Prostate gland (tissue), 2 donors: ENCODE results near the gene KCNJ11.

ENCODE experiments used
- POLR2A ChIP-seq: fragments of 450-650 bp; IDR thresholded peaks from one replicate; pipeline ENCODE4 v1.6.1; 2016; ENCODE audit warnings: antibody characterized with exemption, mild to moderate bottlenecking
- POLR2AphosphoS5 ChIP-seq: sonication (generic); formaldehyde crosslinking; IDR thresholded peaks from one replicate; pipeline ENCODE4 v1.6.1; 2017; ENCODE audit warnings: antibody characterized with exemption
- TF ChIP-seq, protein P1 (sequence below), 4 experiments: fragments of 200-600 bp in 2 of 4; fragments of 450-650 bp in 2 of 4; sonication (generic) in 2 of 4; IDR thresholded peaks; 1 replicate in 3 of 4; 2 replicates in 1 of 4; pipeline ENCODE4 v1.5.1; 2016 to 2019; ENCODE audit warnings: antibody characterized with exemption in 4 of 4, mild to moderate bottlenecking in 2 of 4, moderate library complexity in 2 of 4

DNA sequence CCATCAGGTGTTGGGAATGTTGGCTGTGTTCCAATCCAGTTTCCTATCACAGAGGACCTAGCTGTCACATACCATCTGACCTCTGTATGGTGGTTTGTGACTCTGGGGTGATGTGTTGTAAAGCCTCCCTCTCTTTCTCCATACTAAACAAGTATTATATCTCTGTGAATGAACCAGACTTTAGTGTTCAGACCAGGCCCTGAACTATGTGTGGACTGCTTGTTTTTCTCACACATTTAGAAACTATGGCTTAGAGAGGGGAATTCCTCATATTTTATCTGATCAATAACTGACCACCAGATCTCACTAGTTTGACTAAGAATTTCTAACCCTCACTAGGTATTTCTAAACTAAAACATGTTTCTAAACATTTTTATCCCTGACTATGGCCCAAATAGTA is 19.4 kb downstream of the KCNJ11 start:
- TF ChIP-seq, protein P1, sequence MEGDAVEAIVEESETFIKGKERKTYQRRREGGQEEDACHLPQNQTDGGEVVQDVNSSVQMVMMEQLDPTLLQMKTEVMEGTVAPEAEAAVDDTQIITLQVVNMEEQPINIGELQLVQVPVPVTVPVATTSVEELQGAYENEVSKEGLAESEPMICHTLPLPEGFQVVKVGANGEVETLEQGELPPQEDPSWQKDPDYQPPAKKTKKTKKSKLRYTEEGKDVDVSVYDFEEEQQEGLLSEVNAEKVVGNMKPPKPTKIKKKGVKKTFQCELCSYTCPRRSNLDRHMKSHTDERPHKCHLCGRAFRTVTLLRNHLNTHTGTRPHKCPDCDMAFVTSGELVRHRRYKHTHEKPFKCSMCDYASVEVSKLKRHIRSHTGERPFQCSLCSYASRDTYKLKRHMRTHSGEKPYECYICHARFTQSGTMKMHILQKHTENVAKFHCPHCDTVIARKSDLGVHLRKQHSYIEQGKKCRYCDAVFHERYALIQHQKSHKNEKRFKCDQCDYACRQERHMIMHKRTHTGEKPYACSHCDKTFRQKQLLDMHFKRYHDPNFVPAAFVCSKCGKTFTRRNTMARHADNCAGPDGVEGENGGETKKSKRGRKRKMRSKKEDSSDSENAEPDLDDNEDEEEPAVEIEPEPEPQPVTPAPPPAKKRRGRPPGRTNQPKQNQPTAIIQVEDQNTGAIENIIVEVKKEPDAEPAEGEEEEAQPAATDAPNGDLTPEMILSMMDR (IDR thresholded peaks at IDR 0.05), result no peak
- no peak for TF ChIP-seq POLR2AphosphoS5
- TF ChIP-seq POLR2A, result no peak
